ENCODE results near the gene ASXL3. TPM values are rescaled to one million over a fixed set of nuclear protein-coding genes. Genes with fewer than 3 reads are reported as not detected.

Gene ASXL3
- total and polyA plus RNA-seq, 7 donors = 0.01 to 0.41 (median 0.15) TPM; not detected in 2

- Histone ChIP-seq H3K9me3 (no peaks in the 10 kb centered on the region), H3K36me3 (ENCODE audit: insufficient read depth in 1 of 2, low read depth in 1 of 2) (no peaks in the 10 kb centered on the region), H3K27ac (no peak overlapping the region), H3K27me3 (ENCODE audit: insufficient read depth in 3 of 3, low read length in 2 of 3) (no peaks in the 10 kb centered on the region), H3K4me1 (peaks cover 11% of the 10 kb centered on the region), H3K4me3 (no peak overlapping the region)
- ATAC-seq (no peak), DNase-seq (no peak)
- TF ChIP-seq CTCF (IDR thresholded peaks at IDR 0.05) = no peak
- WGBS, 3 donors = 79 to 86% (median 81%) methylated on average over 2 of the region's 2 CpGs
- intact Hi-C loops (cut with DNase I) = no loop called here
Observed at GRCh38 chr18:33656889-33657448, 79.0 kb downstream of the ASXL3 start.

GRCh38 chr18:33660696-33661310 is 82.8 kb downstream of the ASXL3 start:
- no peak for TF ChIP-seq CTCF (IDR thresholded peaks at IDR 0.05)
- ATAC-seq (no peak), DNase-seq (no peak)
- Histone ChIP-seq H3K27me3 (ENCODE audit: insufficient read depth in 3 of 3, low read length in 2 of 3) (no peaks in the 10 kb centered on the region), H3K36me3 (ENCODE audit: insufficient read depth in 1 of 2, low read depth in 1 of 2) (no peaks in the 10 kb centered on the region), H3K9me3 (no peaks in the 10 kb centered on the region), H3K4me3 (no peak overlapping the region), H3K27ac (no peak overlapping the region), H3K4me1 (peaks cover 11% of the 10 kb centered on the region)
- intact Hi-C loops (cut with DNase I) = no loop called here
- WGBS, 3 donors = 83 to 86% (median 86%) methylated on average over 2 of the region's 2 CpGs

- Histone ChIP-seq H3K4me3 (no peak overlapping the region), H3K27ac (no peak overlapping the region), H3K27me3 (ENCODE audit: insufficient read depth in 3 of 3, low read length in 2 of 3) (no peaks in the 10 kb centered on the region), H3K36me3 (ENCODE audit: insufficient read depth in 1 of 2, low read depth in 1 of 2) (no peaks in the 10 kb centered on the region), H3K4me1 (no peaks in the 10 kb centered on the region), H3K9me3 (no peaks in the 10 kb centered on the region)
- ATAC-seq = no peak
- WGBS, 3 donors = 64 to 69% (median 68%) methylated on average over 4 of the region's 4 CpGs
- no peak for DNase-seq
- no peak for TF ChIP-seq CTCF (IDR thresholded peaks at IDR 0.05)
- intact Hi-C loops (cut with DNase I) = no loop called here
Observed at GRCh38 chr18:33664241-33664874, 86.3 kb downstream of the ASXL3 start.

- H3K4me3 ChIP-seq = no peak overlapping the region
- intact Hi-C loops (cut with DNase I) = no loop called here
- 83 to 91% (median 87%) methylated on average over 3 of the region's 3 CpGs for WGBS, 3 donors
- H3K27ac ChIP-seq = no peak overlapping the region
- no peak for TF ChIP-seq CTCF (IDR thresholded peaks at IDR 0.05)
- no peak for ATAC-seq
- DNase-seq = no peak
- no peaks in the 10 kb centered on the region for H3K36me3 ChIP-seq (ENCODE audit: insufficient read depth in 1 of 2, low read depth in 1 of 2)
- no peaks in the 10 kb centered on the region for H3K9me3 ChIP-seq
- no peaks in the 10 kb centered on the region for H3K27me3 ChIP-seq (ENCODE audit: insufficient read depth in 3 of 3, low read length in 2 of 3)
- no peaks in the 10 kb centered on the region for H3K4me1 ChIP-seq
Observed at GRCh38 chr18:33665187-33665586, 87.2 kb downstream of the ASXL3 start.

All from psoas muscle (tissue), 8 donors.